SIG-M5 treated with dmso at 0.1 percent for 504 hours (cell line): ENCODE data around the gene PPP2R2C.

Source experiments
- DNase-seq: peaks from one replicate; lab custom pipeline; 2025; ENCODE audit not compliant: unreplicated experiment; lab: John Stamatoyannopoulos, UW

Gene PPP2R2C

GRCh38 chr4:6426571-6427438 is 45.6 kb downstream of the PPP2R2C start:
- DNase-seq, result no peak

GRCh38 chr4:6425911-6426310 is 46.5 kb downstream of the PPP2R2C start:
- no peak for DNase-seq

- DNase-seq, result no peak
These were observed 47.1 kb downstream of the PPP2R2C start for GRCh38 chr4:6425336-6425735.

GRCh38 chr4:6424425-6424824 is 48.0 kb downstream of the PPP2R2C start:
- no peak for DNase-seq

- DNase-seq, result peak; percentile 17
These were observed 48.8 kb downstream of the PPP2R2C start for GRCh38 chr4:6423575-6423974.

- DNase-seq, result no peak
These were observed 49.5 kb downstream of the PPP2R2C start for GRCh38 chr4:6422866-6423265.

- DNase-seq, result no peak
These were observed 50.3 kb downstream of the PPP2R2C start for GRCh38 chr4:6422105-6422504.

- no peak for DNase-seq
These were observed 51.0 kb downstream of the PPP2R2C start for GRCh38 chr4:6421397-6421796.

- DNase-seq, result no peak
These were observed 51.4 kb downstream of the PPP2R2C start for GRCh38 chr4:6420972-6421371.

- DNase-seq, result no peak
These were observed 52.4 kb downstream of the PPP2R2C start for GRCh38 chr4:6420036-6420435.

- DNase-seq, result no peak
These were observed 52.9 kb downstream of the PPP2R2C start for GRCh38 chr4:6419452-6420028.

GRCh38 chr4:6418193-6418755 is 54.1 kb downstream of the PPP2R2C start:
- no peak for DNase-seq

- no peak for DNase-seq
These were observed 54.8 kb downstream of the PPP2R2C start for GRCh38 chr4:6417516-6418050.

- no peak for DNase-seq
These were observed 55.7 kb downstream of the PPP2R2C start for GRCh38 chr4:6416518-6417286.

GRCh38 chr4:6415031-6415705 is 57.2 kb downstream of the PPP2R2C start:
- DNase-seq, result no peak

- no peak for DNase-seq
These were observed 57.8 kb downstream of the PPP2R2C start for GRCh38 chr4:6414578-6414977.

GRCh38 chr4:6410664-6411063 is 61.8 kb downstream of the PPP2R2C start:
- no peak for DNase-seq

- DNase-seq, result no peak
These were observed 62.3 kb downstream of the PPP2R2C start for GRCh38 chr4:6410068-6410467.

GRCh38 chr4:6409381-6409780 is 63.0 kb downstream of the PPP2R2C start:
- no peak for DNase-seq

- no peak for DNase-seq
These were observed 64.2 kb downstream of the PPP2R2C start for GRCh38 chr4:6408263-6408662.

GRCh38 chr4:6405397-6405706 is 67.1 kb downstream of the PPP2R2C start:
- no peak for DNase-seq
